Astrocyte (in vitro differentiated cells and primary cell): ENCODE data around the gene PRR15. TPM values are rescaled to one million over a fixed set of nuclear protein-coding genes. Genes with fewer than 3 reads are reported as not detected.

Source experiments
- DNase-seq: peaks from one replicate; pipeline ENCODE4 v3.0.0-alpha.2; 2010; ENCODE audit warnings: low read depth
- FAIRE-seq: peaks from 2 replicates; lab custom pipeline; 2011; peaks lifted over from hg19 to GRCh38; lab: Jason Lieb, UNC
- H2AFZ ChIP-seq: 2 replicates; pipeline ENCODE4 v1.6.0; 2012; ENCODE audit warnings: low read depth, low read length, inconsistent platforms
- H3K27ac ChIP-seq: 2 replicates; pipeline ENCODE4 v1.5.1; 2011; ENCODE audit warnings: low read depth, low read length, inconsistent platforms
- H3K27me3 ChIP-seq: 2 replicates; pipeline ENCODE4 v1.6.0; 2011; ENCODE audit warnings: low read length, inconsistent platforms; ENCODE audit not compliant: insufficient read depth
- H3K36me3 ChIP-seq: 2 replicates; pipeline ENCODE4 v1.5.1; 2011; ENCODE audit warnings: low read length, inconsistent platforms; ENCODE audit not compliant: insufficient read depth
- H3K4me1 ChIP-seq: 2 replicates; pipeline ENCODE4 v1.5.1; 2011; ENCODE audit warnings: low read length, inconsistent platforms; ENCODE audit not compliant: insufficient read depth
- H3K4me2 ChIP-seq: 2 replicates; pipeline ENCODE4 v1.6.0; 2012; ENCODE audit warnings: low read length, inconsistent platforms
- H3K4me3 ChIP-seq: 2 replicates; pipeline ENCODE4 v1.5.1; 2011; ENCODE audit warnings: low read depth, mild to moderate bottlenecking, low read length, inconsistent platforms; ENCODE audit not compliant: insufficient read depth
- H3K79me2 ChIP-seq: 2 replicates; pipeline ENCODE4 v1.6.0; 2012; ENCODE audit warnings: mild to moderate bottlenecking, low read length, inconsistent platforms; ENCODE audit not compliant: insufficient read depth
- H3K9ac ChIP-seq: 2 replicates; pipeline ENCODE4 v1.6.0; 2012; ENCODE audit warnings: mild to moderate bottlenecking, low read length, inconsistent platforms
- H3K9me3 ChIP-seq: 2 replicates; pipeline ENCODE4 v1.5.1; 2012; ENCODE audit warnings: low read depth, mild to moderate bottlenecking, low read length, inconsistent platforms; ENCODE audit not compliant: insufficient read depth
- H4K20me1 ChIP-seq: 2 replicates; pipeline ENCODE4 v1.6.0; 2012; ENCODE audit warnings: low read length, inconsistent platforms; ENCODE audit not compliant: insufficient read depth
- H3K27ac Mint-ChIP-seq: one replicate; pipeline ENCODE4 v1.8.0; 2021; ENCODE audit warnings: mild to moderate bottlenecking, mixed read lengths; ENCODE audit not compliant: unreplicated experiment
- H3K27me3 Mint-ChIP-seq: one replicate; pipeline ENCODE4 v1.8.0; 2021; ENCODE audit warnings: low read depth, mixed read lengths; ENCODE audit not compliant: unreplicated experiment
- H3K36me3 Mint-ChIP-seq: one replicate; pipeline ENCODE4 v1.8.0; 2021; ENCODE audit warnings: low read depth, mixed read lengths; ENCODE audit not compliant: unreplicated experiment
- H3K4me1 Mint-ChIP-seq: one replicate; pipeline ENCODE4 v1.8.0; 2021; ENCODE audit warnings: low read depth, mixed read lengths; ENCODE audit not compliant: unreplicated experiment
- H3K4me3 Mint-ChIP-seq: one replicate; pipeline ENCODE4 v1.8.0; 2021; ENCODE audit warnings: mild to moderate bottlenecking, moderate library complexity, mixed read lengths; ENCODE audit not compliant: unreplicated experiment
- H3K9me3 Mint-ChIP-seq: one replicate; pipeline ENCODE4 v1.8.0; 2021; ENCODE audit warnings: mild to moderate bottlenecking, mixed read lengths; ENCODE audit not compliant: unreplicated experiment
- CTCF ChIP-seq: IDR thresholded peaks from 2 replicates; pipeline ENCODE4 v1.5.1; 2011; ENCODE audit warnings: low read depth, mild to moderate bottlenecking, inconsistent platforms, low read length, moderate library complexity; ENCODE audit not compliant: insufficient read depth
- EZH2 ChIP-seq: IDR thresholded peaks from 2 replicates; pipeline ENCODE4 v1.6.1; 2012; ENCODE audit warnings: mild to moderate bottlenecking, low read length, inconsistent platforms; ENCODE audit not compliant: insufficient read depth
- total RNA-seq: library from RNA; stranded (reverse); gene quantifications from 2 replicates; pipeline ENCODE4 v1.2.1, GENCODE V29; 2021

The PRR15 gene
- total RNA-seq, 1 donor from 2014 or later, result 11.1 TPM

GRCh38 chr7:29574659-29575058 lies 11.0 kb downstream of the PRR15 start:
- no peak for FAIRE-seq
- Mint-ChIP-seq H3K4me3 (no peak overlapping the region), H3K9me3 (peaks cover 7% of the 10 kb centered on the region), H3K36me3 (peaks cover 4% of the 10 kb centered on the region), H3K4me1 (no peaks in the 10 kb centered on the region), H3K27ac (no peak overlapping the region), H3K27me3 (peaks cover 7% of the 10 kb centered on the region)
- H3K4me1 ChIP-seq, result no peaks in the 10 kb centered on the region
- H3K36me3 ChIP-seq, result no peaks in the 10 kb centered on the region
- H3K4me3 ChIP-seq, result no peak overlapping the region
- H3K79me2 ChIP-seq, result no peaks in the 10 kb centered on the region
- peaks cover 7% of the 10 kb centered on the region for H3K9me3 ChIP-seq
- no peak overlapping the region for H3K9ac ChIP-seq
- no peak overlapping the region for H3K4me2 ChIP-seq
- H2AFZ ChIP-seq, result no peak overlapping the region
- H3K27me3 ChIP-seq, result peaks cover 9% of the 10 kb centered on the region
- TF ChIP-seq CTCF (no peak), EZH2 (no peak)
- H4K20me1 ChIP-seq, result no peaks in the 10 kb centered on the region
- no peak for DNase-seq
- no peak overlapping the region for H3K27ac ChIP-seq

- no peak overlapping the region for H3K27ac ChIP-seq
- Mint-ChIP-seq H3K4me3 (no peak overlapping the region), H3K9me3 (no peaks in the 10 kb centered on the region), H3K27ac (no peak overlapping the region), H3K4me1 (no peaks in the 10 kb centered on the region), H3K36me3 (no peaks in the 10 kb centered on the region), H3K27me3 (no peaks in the 10 kb centered on the region)
- no peaks in the 10 kb centered on the region for H3K9me3 ChIP-seq
- no peaks in the 10 kb centered on the region for H3K36me3 ChIP-seq
- no peaks in the 10 kb centered on the region for H3K27me3 ChIP-seq
- H3K79me2 ChIP-seq, result no peaks in the 10 kb centered on the region
- H2AFZ ChIP-seq, result no peak overlapping the region
- no peak for FAIRE-seq
- H3K4me3 ChIP-seq, result no peak overlapping the region
- DNase-seq, result no peak
- no peaks in the 10 kb centered on the region for H3K4me1 ChIP-seq
- no peak for TF ChIP-seq CTCF
- TF ChIP-seq EZH2, result no peak
- no peak overlapping the region for H3K9ac ChIP-seq
- H4K20me1 ChIP-seq, result no peaks in the 10 kb centered on the region
- no peak overlapping the region for H3K4me2 ChIP-seq
Observed at GRCh38 chr7:29587195-29587808, 23.7 kb downstream of the PRR15 start.

- no peaks in the 10 kb centered on the region for H3K27me3 Mint-ChIP-seq
- no peak overlapping the region for H3K9ac ChIP-seq
- DNase-seq (no peak), FAIRE-seq (no peak)
- H3K36me3 ChIP-seq, result no peaks in the 10 kb centered on the region
- no peak overlapping the region for H3K4me3 Mint-ChIP-seq
- H4K20me1 ChIP-seq, result no peaks in the 10 kb centered on the region
- H3K4me2 ChIP-seq, result no peak overlapping the region
- no peak overlapping the region for H3K4me3 ChIP-seq
- H3K79me2 ChIP-seq, result no peaks in the 10 kb centered on the region
- no peaks in the 10 kb centered on the region for H3K4me1 Mint-ChIP-seq
- H3K27me3 ChIP-seq, result no peaks in the 10 kb centered on the region
- TF ChIP-seq EZH2 (no peak), CTCF (no peak)
- H3K9me3 ChIP-seq, result no peaks in the 10 kb centered on the region
- no peaks in the 10 kb centered on the region for H3K4me1 ChIP-seq
- H3K9me3 Mint-ChIP-seq, result no peaks in the 10 kb centered on the region
- H3K27ac Mint-ChIP-seq, result no peak overlapping the region
- no peaks in the 10 kb centered on the region for H3K36me3 Mint-ChIP-seq
- no peak overlapping the region for H2AFZ ChIP-seq
- no peak overlapping the region for H3K27ac ChIP-seq
Observed at GRCh38 chr7:29588212-29588611, 24.6 kb downstream of the PRR15 start.
